GM12878 (cell line): Measurements from ENCODE around the gene IL36A.

Experiments used
- GABPA ChIP-seq: IDR thresholded peaks from 2 replicates; pipeline ENCODE4 v1.6.1; 2014; ENCODE audit warnings: antibody characterized with exemption, low read depth, mild to moderate bottlenecking, inconsistent platforms
- RAD51 ChIP-seq: fragments of 450-650 bp; IDR thresholded peaks from 2 replicates; pipeline ENCODE4 v1.6.1; 2016; ENCODE audit warnings: moderate library complexity, mild to moderate bottlenecking, inconsistent platforms
- SP1 ChIP-seq: IDR thresholded peaks from one replicate; pipeline ENCODE4 v1.6.1; 2011; ENCODE audit warnings: low read depth, low read length
- TCF12 ChIP-seq: IDR thresholded peaks from 2 replicates; pipeline ENCODE4 v1.6.1; 2011; ENCODE audit warnings: low read depth, mild to moderate bottlenecking, low read length
- TF ChIP-seq, protein P1 (sequence below), 3 experiments: IDR thresholded peaks in 2 of 3; conservative IDR thresholded peaks in 1 of 3; 2 replicates each; pipeline ENCODE4 v1.5.1; 2011; ENCODE audit warnings: low read depth in 3 of 3, low read length in 3 of 3, mild to moderate bottlenecking in 3 of 3, control low read depth in 2 of 3, moderate library complexity in 2 of 3, inconsistent platforms in 1 of 3, mixed read lengths in 1 of 3; ENCODE audit not compliant: control insufficient read depth in 2 of 3, insufficient read depth in 1 of 3; ENCODE audit errors: extremely low read depth in 1 of 3
- TF ChIP-seq, protein P2 (sequence below): IDR thresholded peaks from 2 replicates; pipeline ENCODE4 v1.6.1; 2011; ENCODE audit warnings: low read depth, mild to moderate bottlenecking, low read length, moderate library complexity, borderline replicate concordance; ENCODE audit errors: extremely low read depth

DNA sequence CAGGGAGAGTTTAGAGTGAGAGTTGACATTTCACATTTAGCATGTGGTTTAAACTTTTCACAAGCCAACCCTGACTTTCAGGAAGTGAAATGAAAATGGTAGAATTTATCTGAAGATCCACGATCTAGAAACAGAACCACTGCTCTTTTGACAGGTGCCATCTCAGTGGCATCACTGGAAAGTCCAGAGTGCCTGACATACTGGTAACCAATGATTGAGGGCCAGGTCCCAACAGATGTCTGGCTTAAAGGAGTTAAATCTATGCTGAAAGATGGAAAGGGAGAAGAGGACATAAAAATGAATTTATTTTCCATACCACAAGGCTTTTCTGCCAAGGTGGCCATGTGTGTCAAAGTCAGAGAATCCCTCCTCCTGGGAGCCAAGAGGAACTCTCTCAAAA is 24.7 kb upstream of the IL36A start:
- TF ChIP-seq, protein P1, sequence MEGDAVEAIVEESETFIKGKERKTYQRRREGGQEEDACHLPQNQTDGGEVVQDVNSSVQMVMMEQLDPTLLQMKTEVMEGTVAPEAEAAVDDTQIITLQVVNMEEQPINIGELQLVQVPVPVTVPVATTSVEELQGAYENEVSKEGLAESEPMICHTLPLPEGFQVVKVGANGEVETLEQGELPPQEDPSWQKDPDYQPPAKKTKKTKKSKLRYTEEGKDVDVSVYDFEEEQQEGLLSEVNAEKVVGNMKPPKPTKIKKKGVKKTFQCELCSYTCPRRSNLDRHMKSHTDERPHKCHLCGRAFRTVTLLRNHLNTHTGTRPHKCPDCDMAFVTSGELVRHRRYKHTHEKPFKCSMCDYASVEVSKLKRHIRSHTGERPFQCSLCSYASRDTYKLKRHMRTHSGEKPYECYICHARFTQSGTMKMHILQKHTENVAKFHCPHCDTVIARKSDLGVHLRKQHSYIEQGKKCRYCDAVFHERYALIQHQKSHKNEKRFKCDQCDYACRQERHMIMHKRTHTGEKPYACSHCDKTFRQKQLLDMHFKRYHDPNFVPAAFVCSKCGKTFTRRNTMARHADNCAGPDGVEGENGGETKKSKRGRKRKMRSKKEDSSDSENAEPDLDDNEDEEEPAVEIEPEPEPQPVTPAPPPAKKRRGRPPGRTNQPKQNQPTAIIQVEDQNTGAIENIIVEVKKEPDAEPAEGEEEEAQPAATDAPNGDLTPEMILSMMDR (IDR thresholded peaks at IDR 0.05 in 2 of 3, conservative IDR thresholded peaks at IDR 0.05 in 1 of 3; ENCODE audit: control insufficient read depth in 2 of 3, extremely low read depth in 1 of 3, insufficient read depth in 1 of 3, low read depth in 3 of 3, low read length in 3 of 3): no peak
- TF ChIP-seq, protein P2, sequence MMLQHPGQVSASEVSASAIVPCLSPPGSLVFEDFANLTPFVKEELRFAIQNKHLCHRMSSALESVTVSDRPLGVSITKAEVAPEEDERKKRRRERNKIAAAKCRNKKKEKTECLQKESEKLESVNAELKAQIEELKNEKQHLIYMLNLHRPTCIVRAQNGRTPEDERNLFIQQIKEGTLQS: no peak
- TF ChIP-seq RAD51 (no peak), GABPA (no peak), SP1 (no peak), TCF12 (no peak)
